CD14-positive monocyte (primary cell): ENCODE measurements around the gene SH2D2A. TPM values are rescaled to one million over a fixed set of nuclear protein-coding genes. Genes with fewer than 3 reads are reported as not detected.

Experiments
- DNase-seq, 3 donors: peaks; one replicate each; pipeline ENCODE4 v3.0.0-alpha.2; 2011 to 2022
- H2AFZ ChIP-seq: 2 replicates; pipeline ENCODE4 v1.6.0; 2012; ENCODE audit warnings: mild to moderate bottlenecking, low read depth, low read length, inconsistent platforms; ENCODE audit not compliant: insufficient read depth, poor library complexity, severe bottlenecking
- H3K27ac ChIP-seq, 2 donors: 1 replicate in 1 of 2; 2 replicates in 1 of 2; pipeline ENCODE4 v1.5.1; 2012 to 2013; ENCODE audit warnings: low read length in 2 of 2, control low read depth in 1 of 2, inconsistent platforms in 1 of 2, low read depth in 1 of 2, mild to moderate bottlenecking in 1 of 2
- H3K27me3 ChIP-seq, 2 donors: one replicate each; pipeline versions ENCODE4 v1.6.0 to v1.6.1; 2011 to 2013; ENCODE audit warnings: low read length in 2 of 2; ENCODE audit not compliant: control insufficient read depth in 2 of 2, insufficient read depth in 2 of 2
- H3K36me3 ChIP-seq, 2 donors: replicated peaks in 1 of 2; 1 replicate in 1 of 2; 2 replicates in 1 of 2; pipeline versions ENCODE4 v1.5.1 to v1.6.1; 2012 to 2013; ENCODE audit warnings: low read length in 2 of 2, control low read depth in 1 of 2, inconsistent platforms in 1 of 2, mild to moderate bottlenecking in 1 of 2; ENCODE audit not compliant: insufficient read depth in 2 of 2, control insufficient read depth in 1 of 2
- H3K4me1 ChIP-seq, 2 donors: 1 replicate in 1 of 2; 2 replicates in 1 of 2; pipeline versions ENCODE4 v1.5.1 to v1.6.1; 2012 to 2013; ENCODE audit warnings: low read length in 2 of 2, control low read depth in 1 of 2, inconsistent platforms in 1 of 2, mild to moderate bottlenecking in 1 of 2, moderate library complexity in 1 of 2; ENCODE audit not compliant: insufficient read depth in 2 of 2, control insufficient read depth in 1 of 2
- H3K4me2 ChIP-seq: replicated peaks from 2 replicates; pipeline ENCODE3; 2012; ENCODE audit warnings: low read length, moderate library complexity, mild to moderate bottlenecking; ENCODE audit not compliant: poor library complexity, severe bottlenecking; ENCODE audit errors: extremely low read depth
- H3K4me3 ChIP-seq, 3 experiments: fragments of 200-600 bp in 1 of 3; sonication (generic) in 1 of 3; replicated peaks in 1 of 3; 1 replicate in 2 of 3; 2 replicates in 1 of 3; pipeline ENCODE4 v1.5.1; 2011 to 2013; ENCODE audit warnings: low read length in 3 of 3, mild to moderate bottlenecking in 3 of 3, control low read depth in 2 of 3, low read depth in 2 of 3, inconsistent platforms in 1 of 3, moderate library complexity in 1 of 3
- H3K79me2 ChIP-seq: 2 replicates; pipeline ENCODE4 v1.6.0; 2012; ENCODE audit warnings: mild to moderate bottlenecking, control low read depth, inconsistent platforms, low read length, moderate library complexity; ENCODE audit not compliant: insufficient read depth
- H3K9ac ChIP-seq: 2 replicates; pipeline ENCODE4 v1.6.0; 2017; ENCODE audit warnings: low read length, mild to moderate bottlenecking; ENCODE audit not compliant: insufficient read depth, poor library complexity, severe bottlenecking
- H3K9me3 ChIP-seq, 2 donors: replicated peaks in 1 of 2; 1 replicate in 1 of 2; 2 replicates in 1 of 2; pipeline versions ENCODE4 v1.5.1 to v1.6.1; 2012 to 2013; ENCODE audit warnings: low read length in 2 of 2, control low read depth in 1 of 2; ENCODE audit not compliant: control insufficient read depth in 1 of 2, insufficient read depth in 1 of 2
- H4K20me1 ChIP-seq: 2 replicates; pipeline ENCODE4 v1.6.0; 2012; ENCODE audit warnings: mild to moderate bottlenecking, low read length, control low read depth, moderate library complexity; ENCODE audit not compliant: insufficient read depth
- H3K27ac Mint-ChIP-seq, 7 donors: one replicate each; pipeline ENCODE4 v1.8.0; 2020; ENCODE audit warnings: mild to moderate bottlenecking in 7 of 7, mixed read lengths in 7 of 7, moderate library complexity in 6 of 7, inconsistent platforms in 2 of 7
- H3K27me3 Mint-ChIP-seq, 3 donors: one replicate each; pipeline ENCODE4 v1.8.0; 2021 to 2022; ENCODE audit warnings: low read depth in 3 of 3, mild to moderate bottlenecking in 3 of 3, mixed read lengths in 3 of 3, moderate library complexity in 3 of 3, inconsistent platforms in 1 of 3
- H3K36me3 Mint-ChIP-seq, 2 donors: one replicate each; pipeline ENCODE4 v1.8.0; 2020; ENCODE audit warnings: mixed read lengths in 2 of 2, inconsistent platforms in 1 of 2, mild to moderate bottlenecking in 1 of 2
- H3K4me1 Mint-ChIP-seq: one replicate; pipeline ENCODE4 v1.8.0; 2020; ENCODE audit warnings: mild to moderate bottlenecking, mixed read lengths
- H3K4me3 Mint-ChIP-seq, 2 donors: one replicate each; pipeline ENCODE4 v1.8.0; 2020; ENCODE audit warnings: mild to moderate bottlenecking in 2 of 2, mixed read lengths in 2 of 2, moderate library complexity in 1 of 2
- H3K9me3 Mint-ChIP-seq, 7 donors: one replicate each; pipeline ENCODE4 v1.8.0; 2020 to 2022; ENCODE audit warnings: mixed read lengths in 7 of 7, mild to moderate bottlenecking in 6 of 7, moderate library complexity in 6 of 7, inconsistent platforms in 2 of 7
- WGBS: methylation state at CpG from one replicate; pipeline ENCODE4 v1.1.5; 2013; ENCODE audit warnings: missing lambda C conversion rate; ENCODE audit not compliant: insufficient coverage; 5-methylcytosine and 5-hydroxymethylcytosine counted together
- intact Hi-C, 2 donors: fragments of 100-400 bp; cut with micrococcal nuclease; formaldehyde crosslinking; loops; one replicate each; pipeline versions ENCODE4 v1.15.0 to v1.15.1; 2023
- polyA plus RNA-seq, 3 donors: library from polyadenylated mRNA; depleted of rRNA in 1 of 3; unstranded in 2 of 3; stranded (reverse) in 1 of 3; fragments of 300-500 nt in 2 of 3; fragments of >200 nt in 1 of 3; fragmentation: Illumina TruSeq in 2 of 3; gene quantifications; 1 replicate in 2 of 3; 2 replicates in 1 of 3; pipeline ENCODE4 v1.2.3, GENCODE V29; 2012 to 2021
- TF ChIP-seq, protein P1 (sequence below): fragments of 200-600 bp; IDR thresholded peaks from one replicate; pipeline ENCODE4 v1.8.0; 2022; ENCODE audit warnings: antibody characterized with exemption, mild to moderate bottlenecking

The SH2D2A gene
- polyA plus RNA-seq, 3 donors, result 0.17 to 0.20 TPM; not detected in 1

DNA sequence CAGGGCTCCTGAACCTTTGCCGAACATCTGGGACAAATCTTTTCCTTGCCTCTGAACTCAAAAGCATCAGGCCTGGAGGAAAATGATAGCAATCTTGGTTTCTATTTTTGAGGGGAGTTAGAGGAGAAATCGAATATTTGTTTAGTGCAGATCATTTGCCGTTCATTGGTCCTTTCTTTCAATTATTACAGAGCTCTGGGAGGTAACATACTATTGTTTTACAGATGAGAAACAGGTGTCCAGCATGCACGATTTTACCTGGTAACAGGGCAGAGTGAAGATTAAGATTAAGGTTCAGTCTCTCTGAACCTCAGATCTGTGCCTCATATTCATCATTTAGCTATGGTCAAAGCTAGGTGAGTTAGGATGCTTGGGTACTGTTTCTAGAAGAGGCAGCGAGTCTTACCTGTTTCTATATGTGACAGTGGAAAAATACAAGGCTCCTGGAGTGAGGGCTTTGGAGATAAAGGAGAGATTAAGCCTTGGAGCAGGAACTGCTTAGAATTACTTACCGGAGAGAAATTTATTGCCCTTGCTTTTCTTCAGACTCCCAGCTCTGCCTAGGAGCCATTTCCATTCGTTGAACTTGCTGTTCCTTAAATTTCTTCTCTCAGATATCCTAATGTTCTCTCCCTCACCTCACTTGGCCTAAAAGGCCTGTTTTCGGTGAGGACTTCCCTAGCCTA is 47.9 kb downstream of the SH2D2A start:
- no peak for DNase-seq
- H3K4me1 ChIP-seq, result peaks cover 31 to 37% of the 10 kb centered on the region in 2 donors
- TF ChIP-seq, protein P1, sequence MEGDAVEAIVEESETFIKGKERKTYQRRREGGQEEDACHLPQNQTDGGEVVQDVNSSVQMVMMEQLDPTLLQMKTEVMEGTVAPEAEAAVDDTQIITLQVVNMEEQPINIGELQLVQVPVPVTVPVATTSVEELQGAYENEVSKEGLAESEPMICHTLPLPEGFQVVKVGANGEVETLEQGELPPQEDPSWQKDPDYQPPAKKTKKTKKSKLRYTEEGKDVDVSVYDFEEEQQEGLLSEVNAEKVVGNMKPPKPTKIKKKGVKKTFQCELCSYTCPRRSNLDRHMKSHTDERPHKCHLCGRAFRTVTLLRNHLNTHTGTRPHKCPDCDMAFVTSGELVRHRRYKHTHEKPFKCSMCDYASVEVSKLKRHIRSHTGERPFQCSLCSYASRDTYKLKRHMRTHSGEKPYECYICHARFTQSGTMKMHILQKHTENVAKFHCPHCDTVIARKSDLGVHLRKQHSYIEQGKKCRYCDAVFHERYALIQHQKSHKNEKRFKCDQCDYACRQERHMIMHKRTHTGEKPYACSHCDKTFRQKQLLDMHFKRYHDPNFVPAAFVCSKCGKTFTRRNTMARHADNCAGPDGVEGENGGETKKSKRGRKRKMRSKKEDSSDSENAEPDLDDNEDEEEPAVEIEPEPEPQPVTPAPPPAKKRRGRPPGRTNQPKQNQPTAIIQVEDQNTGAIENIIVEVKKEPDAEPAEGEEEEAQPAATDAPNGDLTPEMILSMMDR, result no peak
- H3K9ac ChIP-seq, result peak overlapping the region; percentile 100
- peak overlapping the region; percentile 70 to 95 (median 79) for H3K4me3 ChIP-seq
- no peaks in the 10 kb centered on the region for H3K9me3 ChIP-seq
- intact Hi-C loops, result loop anchor here in 1 of 2 donors (5.0 kb wide), 1 partner anchor 36 kb away; no protein-coding TSS in a partner anchor
- peaks cover 32% of the 10 kb centered on the region for H4K20me1 ChIP-seq
- peaks cover 13 to 36% of the 10 kb centered on the region in 2 donors for H3K36me3 ChIP-seq
- peak overlapping the region; percentile 82 for H2AFZ ChIP-seq
- H3K9me3 Mint-ChIP-seq, result no peaks in the 10 kb centered on the region
- peak overlapping the region; percentile 95 for H3K4me2 ChIP-seq
- peaks cover 71% of the 10 kb centered on the region for H3K79me2 ChIP-seq
- no peak overlapping the region for H3K4me3 Mint-ChIP-seq
- peaks cover 0 to 2% (median 0%) of the 10 kb centered on the region in 3 donors for H3K27me3 Mint-ChIP-seq
- peak overlapping the region in 1 of 7 donors; percentile 18 for H3K27ac Mint-ChIP-seq
- H3K4me1 Mint-ChIP-seq, result peaks cover 33% of the 10 kb centered on the region
- H3K27ac ChIP-seq, result peak overlapping the region in 1 of 2 donors; percentile 97
- peaks cover 27 to 33% of the 10 kb centered on the region in 2 donors for H3K36me3 Mint-ChIP-seq
- 83% methylated on average over 4 of the region's 8 CpGs for WGBS
- no peaks in the 10 kb centered on the region for H3K27me3 ChIP-seq

DNA sequence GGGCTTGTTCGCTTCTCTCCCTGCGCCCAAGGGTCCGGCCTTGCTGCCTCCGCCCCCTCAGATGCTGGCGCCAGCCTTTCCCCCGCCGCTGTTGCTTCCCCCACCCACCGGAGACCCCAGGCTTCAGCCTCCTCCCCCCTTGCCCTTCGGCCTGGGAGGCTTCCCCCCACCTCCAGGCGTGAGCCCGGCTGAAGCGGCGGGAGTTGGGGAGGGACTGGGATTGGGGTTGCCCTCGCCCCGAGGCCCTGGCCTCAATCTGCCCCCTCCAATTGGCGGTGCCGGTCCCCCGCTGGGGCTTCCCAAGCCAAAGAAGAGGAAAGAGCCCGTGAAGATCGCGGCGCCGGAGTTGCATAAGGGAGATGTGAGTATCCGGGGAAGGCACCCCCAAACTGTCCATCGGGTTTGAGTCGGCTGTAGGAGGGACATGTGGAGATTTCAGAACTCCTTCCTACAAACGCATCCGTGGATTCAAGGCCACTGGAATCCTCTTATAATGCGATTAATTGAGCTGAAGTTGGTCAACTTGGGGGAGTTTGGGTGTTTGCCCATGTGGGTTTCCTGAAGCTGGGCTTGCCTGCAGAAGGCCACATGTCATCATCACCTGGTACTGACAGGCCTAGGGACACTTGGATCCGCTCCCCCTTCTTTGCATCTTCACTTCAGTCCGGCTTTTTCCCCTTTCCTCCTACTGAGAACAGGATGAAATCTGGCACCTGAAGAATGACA is 48.6 kb downstream of the SH2D2A start:
- Mint-ChIP-seq H3K27me3 (peaks cover 0 to 2% (median 0%) of the 10 kb centered on the region in 3 donors), H3K4me1 (peaks cover 33% of the 10 kb centered on the region)

More for the DNA sequence above, 48.6 kb downstream of the SH2D2A start:
- peaks cover 25% of the 10 kb centered on the region for H4K20me1 ChIP-seq
- H3K36me3 Mint-ChIP-seq, result peaks cover 20 to 28% of the 10 kb centered on the region in 2 donors
- peak overlapping the region; percentile 70 to 95 (median 79) for H3K4me3 ChIP-seq
- peaks cover 31 to 37% of the 10 kb centered on the region in 2 donors for H3K4me1 ChIP-seq
- H3K9me3 Mint-ChIP-seq, result no peaks in the 10 kb centered on the region
- H3K4me2 ChIP-seq, result peak overlapping the region; percentile 95
- H3K79me2 ChIP-seq, result peaks cover 64% of the 10 kb centered on the region
- peak overlapping the region; percentile 93 to 97 for H3K27ac ChIP-seq
- H2AFZ ChIP-seq, result peak overlapping the region; percentile 82
- TF ChIP-seq, protein P1, result no peak
- no peak overlapping the region for H3K27ac Mint-ChIP-seq
- peak overlapping the region; percentile 100 for H3K9ac ChIP-seq
- no peak overlapping the region for H3K4me3 Mint-ChIP-seq
- intact Hi-C loops, result loop anchor here (1.0 to 5.0 kb wide), 4 partner anchors 17 to 40 kb away; partner anchors contain the start of genes HDGF (in 2 of the 2), MRPL24 (in 2 of the 2), ISG20L2 (in 1 of the 2) and METTL25B (in 1 of the 2)
- WGBS, result 4% methylated on average over 10 of the region's 31 CpGs
- peaks cover 11 to 29% of the 10 kb centered on the region in 2 donors for H3K36me3 ChIP-seq
- DNase-seq, result peak in 2 of 3 donors; percentile 54 to 83
- no peaks in the 10 kb centered on the region for H3K9me3 ChIP-seq
- H3K27me3 ChIP-seq, result no peaks in the 10 kb centered on the region
